H1 (cell line): ENCODE results near the gene CPSF4L. TPM values are rescaled to one million over a fixed set of nuclear protein-coding genes. Genes with fewer than 3 reads are reported as not detected.

Source experiments
- JUN ChIP-seq: IDR thresholded peaks from 2 replicates; pipeline ENCODE4 v1.6.1; 2011; ENCODE audit warnings: low read depth, mild to moderate bottlenecking, improper control_type of control experiment, low read length
- SRF ChIP-seq: IDR thresholded peaks from 2 replicates; pipeline ENCODE4 v1.6.1; 2011; ENCODE audit warnings: mild to moderate bottlenecking, low read depth, low read length, moderate library complexity
- polyA plus RNA-seq, 7 experiments: library from polyadenylated mRNA; depleted of rRNA in 3 of 7; stranded (reverse) in 5 of 7; unstranded in 2 of 7; fragments of >200 nt in 5 of 7; fragments of 200-250 nt in 2 of 7; gene quantifications; 1 replicate in 5 of 7; 2 replicates in 1 of 7; 4 replicates in 1 of 7; pipeline versions ENCODE4 v1.2.1 to v1.2.3, GENCODE V29; 2011 to 2013; ENCODE audit warnings: missing spikeins in 2 of 7, mixed read lengths in 2 of 7
- total RNA-seq: library from RNA; stranded (reverse); fragmentation: NEBNext Ultra II Directional; extraction: Animal tissue kit (Norgen Biotek cat#: 25700); gene quantifications from 2 replicates; pipeline ENCODE4 v1.2.1, GENCODE V29; 2021

CPSF4L gene
- total and polyA plus RNA-seq, 2 of the 8 experiments (the other 6 are each of a cell fraction or from before 2014, with no cell fraction given), result not detected

- no peak for TF ChIP-seq SRF
- no peak for TF ChIP-seq JUN
These were observed 13.1 kb downstream of the CPSF4L start (continued) for GRCh38 chr17:73248532-73248931.
